ENCODE data around the gene DCTN4. TPM values are rescaled to one million over a fixed set of nuclear protein-coding genes. Genes with fewer than 3 reads are reported as not detected.
A peak's percentile ranks its signal among the peaks of the same experiment; 100 is the strongest.

Gene DCTN4
- total RNA-seq (2021) (62.3 and 67.6 TPM in 2 replicates), Bru-seq, nascent RNA (percentile 94 among the genes with signal in this experiment), BruChase-seq, experiment 1, labeled RNA remaining after a 2-hour chase (percentile 90 among the genes with signal in this experiment), BruChase-seq, experiment 2, labeled RNA remaining after a 6-hour chase (percentile 90 among the genes with signal in this experiment)
- long read RNA-seq, full-length matches to known transcripts, result 23 of 50 reads
- long read RNA-seq, partial matches to known transcripts, result 24 of 50 reads
- long read RNA-seq, other reads (novel, unspliced or antisense), result 3 of 50 reads

DNA sequence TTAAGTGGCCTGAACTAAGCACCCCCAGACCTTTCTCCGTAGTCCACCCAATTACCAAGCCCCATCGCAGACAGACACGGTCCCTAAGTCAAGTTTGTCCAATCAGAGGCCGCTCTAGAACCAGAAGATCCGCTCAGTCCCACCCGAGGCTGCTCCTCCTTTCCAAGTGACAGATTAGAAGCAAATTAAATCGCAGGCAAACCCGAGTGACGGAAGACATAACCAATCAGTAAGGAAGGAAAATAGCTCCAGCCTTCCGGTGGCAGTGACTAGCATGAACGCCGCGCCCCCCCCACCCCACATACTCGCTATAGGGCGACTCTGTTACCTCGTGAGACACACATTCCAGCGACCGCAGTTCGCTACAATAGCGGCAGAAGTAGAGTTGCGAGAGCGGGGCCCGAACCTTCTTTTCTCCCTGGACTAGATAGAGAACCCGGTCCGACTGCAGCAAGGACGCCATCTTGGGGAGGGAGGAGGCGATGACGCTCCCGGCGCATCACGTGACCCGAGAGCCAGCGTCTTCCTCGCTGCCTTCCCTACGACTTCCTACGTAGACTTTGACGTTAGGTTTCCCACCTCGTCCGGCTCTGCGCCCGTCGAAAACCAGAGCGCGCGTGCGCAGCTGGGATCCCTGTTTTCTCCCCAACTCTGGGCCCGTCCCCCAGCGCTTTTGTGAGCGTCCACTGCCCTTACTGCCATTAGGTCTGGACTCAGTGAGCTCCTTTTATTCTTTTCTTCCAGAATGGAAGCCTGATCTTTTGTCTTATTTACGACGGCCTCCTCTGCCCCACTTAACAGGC lies at the start of gene DCTN4:
Gene DCTN4 (minus strand): TSS at position 487 of the 803 bp plus-strand sequence. CDS start 24 bp downstream, at position 463.
- no peaks in the 10 kb centered on the region for H3K9me3 ChIP-seq (ENCODE audit: low read depth, low read length, poor library complexity, severe bottlenecking)
- peak within 1 kb of the TSS; percentile 97 for H3K27ac ChIP-seq (ENCODE audit: low read depth, low read length, poor library complexity, severe bottlenecking)
- BruUV-seq (replicated peaks), result no TSS peak
- H3K36me3 ChIP-seq (ENCODE audit: insufficient read depth, low read length, poor library complexity, severe bottlenecking), result peaks cover 26% of the 10 kb centered on the region
- ChIA-PET CTCF (interaction anchor here (1.0 to 1.2 kb wide), 3 partner anchors 43 to 199 kb away, joined by 3 to 4 read pairs (median 3); no protein-coding TSS in a partner anchor), POLR2A (ENCODE audit: low non-redundant PET) (interaction anchor here (0.6 to 1.3 kb wide), 3 partner anchors 20 to 583 kb away, joined by 3 to 7 read pairs (median 3); partner anchors contain the start of genes RBM22 and SMIM3)
- intact Hi-C loops (cut with micrococcal nuclease; ENCODE audit: unreplicated experiment), result no loop called here
- peaks cover 12% of the 10 kb centered on the region for H3K4me1 ChIP-seq (ENCODE audit: insufficient read depth, low read length, poor library complexity, severe bottlenecking)
- DNase-seq (ENCODE audit: low spot score), result peak; percentile 99
- H3K4me3 ChIP-seq (ENCODE audit: low read depth, low read length, poor library complexity, severe bottlenecking), result peak within 1 kb of the TSS; percentile 78
- no peaks in the 10 kb centered on the region for H3K27me3 ChIP-seq (replicated peaks; ENCODE audit: insufficient read depth, low read depth, low read length, poor library complexity)
- TF ChIP-seq, protein P1, sequence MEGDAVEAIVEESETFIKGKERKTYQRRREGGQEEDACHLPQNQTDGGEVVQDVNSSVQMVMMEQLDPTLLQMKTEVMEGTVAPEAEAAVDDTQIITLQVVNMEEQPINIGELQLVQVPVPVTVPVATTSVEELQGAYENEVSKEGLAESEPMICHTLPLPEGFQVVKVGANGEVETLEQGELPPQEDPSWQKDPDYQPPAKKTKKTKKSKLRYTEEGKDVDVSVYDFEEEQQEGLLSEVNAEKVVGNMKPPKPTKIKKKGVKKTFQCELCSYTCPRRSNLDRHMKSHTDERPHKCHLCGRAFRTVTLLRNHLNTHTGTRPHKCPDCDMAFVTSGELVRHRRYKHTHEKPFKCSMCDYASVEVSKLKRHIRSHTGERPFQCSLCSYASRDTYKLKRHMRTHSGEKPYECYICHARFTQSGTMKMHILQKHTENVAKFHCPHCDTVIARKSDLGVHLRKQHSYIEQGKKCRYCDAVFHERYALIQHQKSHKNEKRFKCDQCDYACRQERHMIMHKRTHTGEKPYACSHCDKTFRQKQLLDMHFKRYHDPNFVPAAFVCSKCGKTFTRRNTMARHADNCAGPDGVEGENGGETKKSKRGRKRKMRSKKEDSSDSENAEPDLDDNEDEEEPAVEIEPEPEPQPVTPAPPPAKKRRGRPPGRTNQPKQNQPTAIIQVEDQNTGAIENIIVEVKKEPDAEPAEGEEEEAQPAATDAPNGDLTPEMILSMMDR (conservative IDR thresholded peaks at IDR 0.05; ENCODE audit: low read depth, low read length), result no peak
- TF ChIP-seq EZH2 (IDR thresholded peaks at IDR 0.05; ENCODE audit: borderline replicate concordance, low read depth, low read length, poor library complexity, severe bottlenecking), result no peak

DNA sequence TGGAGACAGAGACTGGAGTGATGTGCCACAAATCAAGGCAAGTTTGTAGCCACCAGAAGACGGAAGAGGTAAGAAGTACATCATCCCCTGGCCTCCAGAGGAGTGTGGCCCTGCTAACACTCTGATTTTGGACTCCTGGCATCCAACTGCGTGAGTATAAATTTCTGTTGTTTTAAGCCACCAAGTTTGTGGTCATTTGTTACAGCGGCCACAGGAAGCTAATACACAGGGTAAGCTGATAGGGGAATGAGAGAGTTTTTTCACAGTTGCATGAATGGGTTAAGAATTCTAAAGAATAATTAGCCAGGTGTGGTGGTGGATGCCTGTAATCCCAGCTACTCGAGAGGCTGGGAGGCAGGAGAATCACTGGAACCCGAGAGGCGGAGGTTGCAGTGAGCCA lies 45.6 kb upstream of the DCTN4 start:
- no TSS peak for BruUV-seq (replicated peaks)
- POLR2A ChIA-PET (ENCODE audit: low non-redundant PET), result no interaction called here
- no peak overlapping the region for H3K4me3 ChIP-seq (ENCODE audit: low read depth, low read length, poor library complexity, severe bottlenecking)
- H3K9me3 ChIP-seq (ENCODE audit: low read depth, low read length, poor library complexity, severe bottlenecking), result no peaks in the 10 kb centered on the region
- intact Hi-C loops (cut with micrococcal nuclease; ENCODE audit: unreplicated experiment), result loop anchor here (5.0 kb wide), 1 partner anchor 242 kb away; no protein-coding TSS in a partner anchor
- TF ChIP-seq EZH2 (IDR thresholded peaks at IDR 0.05; ENCODE audit: borderline replicate concordance, low read depth, low read length, poor library complexity, severe bottlenecking), result no peak
- TF ChIP-seq, protein P1 (conservative IDR thresholded peaks at IDR 0.05; ENCODE audit: low read depth, low read length), result no peak
- H3K27ac ChIP-seq (ENCODE audit: low read depth, low read length, poor library complexity, severe bottlenecking), result no peak overlapping the region
- no peak for DNase-seq (ENCODE audit: low spot score)
- no peaks in the 10 kb centered on the region for H3K27me3 ChIP-seq (replicated peaks; ENCODE audit: insufficient read depth, low read depth, low read length, poor library complexity)
- H3K36me3 ChIP-seq (ENCODE audit: insufficient read depth, low read length, poor library complexity, severe bottlenecking), result no peaks in the 10 kb centered on the region
- no peaks in the 10 kb centered on the region for H3K4me1 ChIP-seq (ENCODE audit: insufficient read depth, low read length, poor library complexity, severe bottlenecking)
- CTCF ChIA-PET, result interaction anchor here (0.7 kb wide), 1 partner anchor 279 kb away, joined by 9 read pairs; no protein-coding TSS in a partner anchor

DNA sequence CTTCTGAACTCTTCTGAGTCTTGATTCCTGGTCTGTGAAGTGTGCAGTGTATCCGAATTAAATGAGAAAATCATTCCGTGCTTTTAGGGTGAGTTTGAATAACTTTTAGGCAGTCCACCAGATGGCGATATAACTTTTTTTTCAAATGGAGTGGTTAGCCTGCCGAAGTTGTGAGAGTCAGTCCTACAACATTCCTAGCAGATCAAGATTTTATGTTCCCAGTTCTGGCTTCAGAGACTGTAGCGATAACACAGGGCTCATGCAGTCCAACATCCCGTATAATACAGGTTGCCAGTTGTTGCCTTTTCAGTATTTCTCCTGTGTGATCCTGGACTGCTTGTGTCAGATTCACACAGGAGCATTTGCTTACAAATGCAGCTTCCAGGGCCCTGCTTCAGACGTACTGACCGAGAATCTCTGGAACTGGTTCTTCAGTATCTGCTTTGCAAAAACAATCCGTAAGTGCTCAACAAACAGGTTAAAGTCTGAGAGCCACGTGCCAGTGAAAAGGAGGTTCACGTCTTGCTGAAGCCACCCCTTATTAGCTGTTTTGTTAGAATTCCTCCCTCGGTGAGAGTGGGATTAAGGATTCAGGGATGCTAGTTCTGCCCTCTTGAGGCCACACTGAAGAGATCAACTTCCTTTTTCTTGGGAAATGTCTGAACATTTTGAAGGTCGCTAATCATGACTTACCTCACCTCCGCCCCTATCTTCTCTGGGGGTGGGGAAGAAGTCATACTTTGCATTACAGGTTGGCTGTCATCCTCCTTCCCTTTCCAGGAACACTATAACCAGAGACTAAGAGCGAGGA lies 42.5 kb upstream of the DCTN4 start:
- TF ChIP-seq EZH2 (IDR thresholded peaks at IDR 0.05; ENCODE audit: borderline replicate concordance, low read depth, low read length, poor library complexity, severe bottlenecking), result no peak
- TF ChIP-seq, protein P1 (conservative IDR thresholded peaks at IDR 0.05; ENCODE audit: low read depth, low read length), result peak; percentile 59
- ChIA-PET CTCF (interaction anchor here (0.6 to 2.0 kb wide), 7 partner anchors 12 to 373 kb away, joined by 3 to 20 read pairs (median 4); partner anchors contain the start of genes DCTN4, IRGM and RBM22), POLR2A (ENCODE audit: low non-redundant PET) (no interaction called here)
- DNase-seq (ENCODE audit: low spot score), result peak; percentile 83
- no peaks in the 10 kb centered on the region for H3K36me3 ChIP-seq (ENCODE audit: insufficient read depth, low read length, poor library complexity, severe bottlenecking)
- no TSS peak for BruUV-seq (replicated peaks)
- intact Hi-C loops (cut with micrococcal nuclease; ENCODE audit: unreplicated experiment), result loop anchor here (2.0 to 5.0 kb wide), 2 partner anchors 239 to 363 kb away; no protein-coding TSS in a partner anchor
- no peak overlapping the region for H3K27ac ChIP-seq (ENCODE audit: low read depth, low read length, poor library complexity, severe bottlenecking)
- H3K4me3 ChIP-seq (ENCODE audit: low read depth, low read length, poor library complexity, severe bottlenecking), result peak overlapping the region; percentile 42
- no peaks in the 10 kb centered on the region for H3K9me3 ChIP-seq (ENCODE audit: low read depth, low read length, poor library complexity, severe bottlenecking)
- H3K27me3 ChIP-seq (replicated peaks; ENCODE audit: insufficient read depth, low read depth, low read length, poor library complexity), result no peaks in the 10 kb centered on the region
- H3K4me1 ChIP-seq (ENCODE audit: insufficient read depth, low read length, poor library complexity, severe bottlenecking), result no peaks in the 10 kb centered on the region

All from A673 (cell line).